ENCODE data around the gene ZFYVE1. TPM values are rescaled to one million over a fixed set of nuclear protein-coding genes. Genes with fewer than 3 reads are reported as not detected.
"Not testable (repeated sequence)": the region's sequence is repeated elsewhere in the genome, so short reads cannot be mapped to it uniquely, and the experiment has no call there.

ZFYVE1 gene
- total RNA-seq, 1 donor from 2014 or later = 16.9 TPM

DNA sequence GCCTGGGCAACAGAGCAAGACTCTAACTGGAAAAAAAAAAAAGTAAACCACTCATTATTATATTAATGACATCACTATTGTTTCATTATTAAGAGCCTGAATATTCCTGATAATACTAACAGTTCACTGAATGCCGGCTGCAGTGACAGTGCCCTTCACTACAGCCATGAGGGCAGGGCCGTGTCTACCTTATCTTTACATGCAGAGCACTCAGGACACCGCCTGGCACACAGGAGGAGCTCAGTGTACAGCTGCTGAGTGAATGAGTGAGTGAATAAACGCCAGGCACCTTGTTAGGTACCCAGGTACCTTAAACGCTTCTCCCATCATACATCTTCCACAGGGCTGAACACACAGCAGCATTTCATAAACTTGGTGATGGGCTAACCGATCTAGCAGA, 23.2 kb downstream of the ZFYVE1 start:
- no peak for DNase-seq (ENCODE audit: low read depth in 2 of 2)

DNA sequence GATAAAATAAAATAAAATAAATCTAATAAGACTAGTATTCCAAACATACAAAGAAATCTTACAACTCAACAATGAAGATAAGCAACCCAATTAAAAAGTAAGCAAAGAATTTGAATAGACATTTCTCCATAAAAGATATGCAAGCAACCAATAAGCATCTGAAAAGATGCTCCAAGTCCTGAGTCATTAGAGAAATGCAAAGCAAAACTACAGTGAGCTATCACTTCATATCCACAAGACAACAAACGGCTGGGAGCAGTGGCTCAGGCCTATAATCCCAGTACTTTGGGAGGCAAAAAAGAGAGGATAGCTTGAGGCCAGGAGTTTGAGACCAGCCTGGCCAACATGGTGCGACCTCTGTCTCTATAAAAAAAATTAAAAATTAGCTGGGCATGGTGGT, 26.8 kb downstream of the ZFYVE1 start:
- DNase-seq (ENCODE audit: low read depth in 2 of 2) = no peak

DNA sequence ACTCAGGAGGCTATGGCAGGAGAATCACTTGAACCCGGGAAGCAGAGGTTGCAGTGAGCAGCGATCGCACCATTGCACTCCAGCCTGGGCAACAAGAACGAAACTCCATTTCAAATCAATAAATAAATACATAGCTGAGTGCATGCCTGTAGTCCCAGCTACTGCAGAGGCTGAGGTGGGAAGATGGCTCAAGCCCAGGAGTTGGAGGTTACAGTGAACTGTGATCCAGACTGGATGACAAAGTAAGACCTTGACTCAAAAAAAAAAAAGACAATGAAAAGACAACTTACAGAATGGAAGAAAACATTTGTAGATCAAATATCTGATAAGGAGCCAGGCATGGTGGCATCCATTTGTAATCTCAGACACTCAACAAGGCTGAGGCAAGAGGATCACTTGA, 27.6 kb downstream of the ZFYVE1 start:
- no peak for DNase-seq (ENCODE audit: low read depth in 2 of 2)

DNA sequence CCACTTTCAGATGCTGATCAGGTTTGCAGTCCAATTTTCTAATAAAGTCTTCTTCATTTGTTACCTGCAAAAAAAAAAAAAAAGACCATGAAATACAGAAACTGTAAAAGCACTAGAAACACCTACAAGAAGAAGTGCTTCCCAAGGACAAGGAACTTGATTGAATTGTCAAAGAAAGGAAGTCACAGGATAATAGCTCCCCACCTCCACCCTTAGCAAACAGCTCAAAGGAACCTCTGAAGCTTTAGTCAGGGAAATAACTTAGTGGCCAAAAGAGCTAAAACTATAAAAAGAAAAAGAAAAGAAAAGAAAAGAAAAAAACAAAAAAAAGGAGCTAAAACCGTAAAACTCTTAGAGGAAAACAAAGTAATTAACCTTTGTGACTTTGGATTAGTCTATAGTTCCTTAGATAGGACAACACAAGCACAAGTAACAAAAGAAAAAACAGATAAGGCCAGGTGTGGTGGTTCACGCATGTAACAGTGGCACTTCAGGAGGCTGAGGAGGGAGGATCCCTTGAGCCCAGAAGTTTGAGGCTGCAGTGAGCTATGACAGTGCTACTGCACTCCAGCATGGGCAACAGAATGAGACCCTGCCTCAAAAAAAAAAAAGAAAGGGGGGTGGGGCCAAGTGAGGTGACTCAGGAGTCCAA, 28.5 kb downstream of the ZFYVE1 start:
- no peak for DNase-seq (ENCODE audit: low read depth in 2 of 2)

DNA sequence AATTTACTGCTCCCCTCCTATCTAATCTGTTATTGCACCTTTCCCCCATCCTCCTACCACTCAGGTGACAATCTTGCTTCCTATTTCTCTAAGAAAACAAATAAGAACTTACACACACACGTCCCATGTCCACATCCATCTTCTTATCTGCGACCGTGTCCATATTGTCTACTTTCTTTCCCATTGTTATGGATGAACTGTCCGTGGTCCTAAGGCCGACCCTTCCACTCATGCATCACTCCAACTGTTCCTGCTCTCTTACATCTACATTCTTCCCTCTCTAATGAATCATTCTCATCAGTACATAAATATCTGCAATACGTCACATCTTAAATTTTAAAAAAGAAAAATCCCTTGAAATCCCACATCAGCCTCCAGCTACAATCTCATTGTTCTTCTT, 30.0 kb downstream of the ZFYVE1 start:
- DNase-seq (ENCODE audit: low read depth in 2 of 2) = no peak

DNA sequence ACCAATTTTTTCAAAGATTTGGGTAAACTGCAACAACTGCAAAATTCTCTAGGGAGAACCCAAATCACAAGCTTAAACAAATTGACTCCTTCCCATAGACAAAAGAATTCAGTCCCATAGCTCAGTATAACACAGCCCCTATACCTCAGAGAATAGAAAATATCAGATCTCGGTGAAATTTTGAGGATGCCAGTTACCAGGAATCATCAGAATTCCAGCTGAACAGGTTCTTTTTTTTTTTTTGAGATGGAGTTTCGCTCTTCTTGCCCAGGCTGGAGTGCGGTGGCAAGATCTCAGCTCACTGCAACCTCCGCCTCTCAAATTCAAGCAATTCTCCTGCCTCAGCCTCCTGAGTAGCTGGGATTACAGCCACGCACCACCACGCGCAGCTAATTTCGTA, 36.7 kb downstream of the ZFYVE1 start:
- no peak for DNase-seq (ENCODE audit: low read depth in 2 of 2)

DNA sequence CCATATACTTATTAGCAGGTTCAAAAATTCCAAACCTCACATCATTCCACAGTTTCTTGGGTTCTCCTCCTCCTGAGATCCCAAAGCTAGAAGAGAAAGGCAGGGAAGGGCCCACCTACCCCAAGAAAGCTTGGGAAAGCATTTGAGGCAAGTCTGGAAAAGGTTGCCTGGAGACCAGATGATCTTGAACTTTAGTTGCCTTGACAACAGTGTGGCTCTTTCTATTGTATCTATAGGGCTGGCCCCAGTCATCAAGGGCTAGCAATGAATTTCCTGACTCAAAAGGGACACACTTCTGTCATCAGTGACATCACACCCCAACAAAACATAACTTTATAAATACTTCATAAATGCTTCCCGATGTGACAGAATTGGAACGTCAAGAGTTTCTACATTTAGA, 40.0 kb downstream of the ZFYVE1 start:
- DNase-seq (ENCODE audit: low read depth in 2 of 2) = no peak

DNA sequence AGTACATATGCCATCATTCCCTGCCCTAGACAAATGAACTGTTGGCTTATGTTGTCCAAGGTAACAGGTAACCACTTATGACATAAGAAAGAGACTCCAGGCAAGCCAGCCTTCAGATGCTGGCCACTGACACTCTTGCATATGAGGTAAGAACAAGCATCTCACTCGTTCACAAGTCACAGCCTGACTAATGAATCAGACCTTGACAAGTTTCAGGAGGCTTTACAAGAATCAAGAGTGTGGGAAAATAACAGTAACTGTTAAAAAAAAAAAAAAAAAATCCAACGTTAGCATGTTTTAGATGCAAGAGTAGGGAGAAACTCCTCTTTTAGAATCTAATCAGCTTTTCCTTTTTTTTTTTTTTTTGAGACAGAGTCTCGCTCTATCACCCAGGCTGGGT, 40.7 kb downstream of the ZFYVE1 start:
- no peak for DNase-seq (ENCODE audit: low read depth in 2 of 2)

DNA sequence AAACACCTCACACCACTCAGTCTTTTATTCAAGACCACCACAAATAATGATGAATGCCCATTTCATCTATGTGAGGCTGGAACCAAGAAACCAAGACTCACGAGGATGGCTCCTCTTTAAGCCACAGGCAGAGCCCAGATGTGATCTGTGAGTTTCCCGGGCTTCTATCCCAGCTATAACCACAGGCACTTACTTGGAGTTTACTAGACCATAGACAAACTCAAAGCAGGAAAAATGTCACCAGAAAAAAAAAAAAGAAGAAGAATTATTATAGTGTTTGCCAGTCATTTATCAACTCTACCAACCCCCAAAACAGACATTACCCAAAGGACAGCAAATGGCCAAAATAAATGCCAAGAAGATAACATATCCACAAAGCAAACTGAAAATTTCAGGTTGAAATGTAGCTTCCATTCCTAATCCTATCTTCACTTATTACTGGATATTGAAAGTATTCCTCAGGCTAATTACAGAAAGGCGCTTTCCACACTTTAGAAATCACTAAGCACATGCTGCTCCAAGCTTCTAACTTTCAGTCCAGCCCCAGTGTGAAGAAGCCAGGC, 44.7 kb downstream of the ZFYVE1 start:
- DNase-seq (ENCODE audit: low read depth in 2 of 2) = no peak

DNA sequence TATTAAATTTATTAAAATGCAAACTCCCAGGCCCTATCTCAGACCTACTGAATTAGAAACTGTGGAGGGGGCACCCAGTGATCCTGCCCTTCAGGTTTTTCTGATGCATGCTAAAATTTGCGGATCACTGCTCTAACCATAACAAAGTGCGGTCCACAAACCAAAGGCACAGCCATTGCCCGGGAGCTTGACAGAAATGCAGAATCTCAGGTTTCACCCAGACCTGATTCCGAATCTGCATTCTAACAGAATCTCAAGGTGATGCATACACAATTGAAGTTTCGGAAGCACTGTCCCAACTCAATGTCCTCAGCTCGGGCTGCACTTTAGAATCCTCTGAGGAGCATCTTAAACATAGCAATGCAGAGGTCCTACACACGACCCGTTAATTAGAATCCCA, 46.0 kb downstream of the ZFYVE1 start:
- DNase-seq (ENCODE audit: low read depth in 2 of 2) = no peak

DNA sequence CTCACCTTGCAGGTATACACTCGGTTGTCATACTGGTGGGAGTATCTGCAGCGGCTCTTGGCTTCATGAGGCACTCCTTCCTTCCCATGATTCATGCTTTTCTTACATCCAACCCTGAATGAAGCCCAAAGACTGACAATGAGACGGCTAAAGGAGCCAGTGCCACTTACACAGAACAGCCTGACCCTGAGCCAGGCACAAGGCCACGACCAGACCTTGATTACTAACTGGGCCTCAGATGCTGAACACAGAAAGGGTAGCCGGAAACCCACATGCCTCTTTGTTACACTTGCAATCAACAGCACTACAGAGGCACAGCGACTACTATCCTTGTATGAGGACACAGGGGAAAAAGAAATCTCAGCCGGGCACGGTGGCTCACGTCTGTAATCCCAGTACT, 48.0 kb downstream of the ZFYVE1 start:
- DNase-seq (ENCODE audit: low read depth in 2 of 2) = peak in 1 of 2 donors; percentile 9

DNA sequence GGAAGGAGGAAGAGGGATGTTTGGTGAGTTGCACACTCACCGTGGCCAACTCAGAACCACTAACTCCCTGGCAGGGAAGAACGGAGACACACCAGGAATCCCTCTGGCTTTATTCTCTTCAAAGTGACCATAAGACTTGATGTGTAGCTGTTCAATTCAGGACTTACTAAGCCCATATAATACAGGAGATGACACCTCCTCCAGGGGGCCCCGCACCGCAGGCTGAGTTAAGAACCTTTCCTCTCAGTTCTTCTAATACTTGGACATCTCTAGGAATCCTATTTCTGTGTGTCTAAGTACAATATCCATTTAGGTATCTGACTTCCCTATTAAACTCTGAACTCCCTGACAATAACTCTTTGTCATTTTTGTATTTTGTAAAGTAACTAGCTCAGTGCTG, 51.1 kb downstream of the ZFYVE1 start:
- no peak for DNase-seq (ENCODE audit: low read depth in 2 of 2)

DNA sequence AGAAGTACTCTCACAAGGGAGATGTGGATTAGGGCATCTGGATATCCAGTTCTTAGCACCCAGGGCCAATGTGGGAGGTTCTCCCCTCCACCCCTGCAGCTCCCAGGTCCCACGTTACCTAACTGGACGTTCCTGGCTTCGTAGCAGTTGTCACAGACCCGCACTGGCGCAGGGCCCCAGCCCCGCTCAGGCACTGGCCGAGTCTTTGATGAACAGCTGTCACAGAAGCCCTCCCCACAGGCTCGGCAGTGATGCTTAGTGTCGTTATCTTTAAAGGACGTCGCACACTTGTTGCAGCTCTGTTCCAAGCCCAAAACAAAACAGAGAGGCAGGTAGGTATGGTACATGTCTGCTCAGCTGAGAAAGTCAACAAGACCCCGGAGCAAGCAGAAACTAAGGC, 52.2 kb downstream of the ZFYVE1 start:
- DNase-seq (ENCODE audit: low read depth in 2 of 2) = no peak

DNA sequence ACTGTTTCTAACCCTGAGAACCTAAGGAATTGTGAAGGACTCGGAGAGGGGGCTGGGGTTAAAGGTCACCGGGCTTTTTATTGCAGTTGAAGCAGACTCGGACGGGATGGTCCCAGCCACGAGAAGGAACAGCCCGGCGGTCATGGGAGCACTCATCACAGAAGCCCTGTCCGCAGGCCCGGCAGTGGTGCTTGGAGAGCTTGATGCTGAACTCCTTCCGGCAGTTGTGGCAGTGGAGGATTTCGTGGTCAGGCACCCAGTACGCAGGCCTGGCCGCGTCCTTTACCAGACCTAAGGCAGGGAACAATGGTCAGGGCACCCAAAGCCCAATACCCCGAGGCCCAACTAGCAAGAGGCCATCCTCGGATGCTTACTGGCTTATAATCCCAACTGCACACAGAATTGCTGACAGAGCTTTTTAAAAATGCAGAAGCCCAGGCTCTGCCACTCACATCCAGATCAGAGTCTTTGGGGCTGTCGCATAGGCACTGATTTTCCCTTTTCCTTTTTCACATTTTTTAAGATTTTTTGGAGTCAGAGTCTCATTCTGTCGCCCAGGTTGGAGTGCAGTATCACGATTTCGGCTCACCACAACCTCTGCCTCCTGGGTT, 56.0 kb downstream of the ZFYVE1 start:
- no peak for DNase-seq (ENCODE audit: low read depth in 2 of 2)

DNA sequence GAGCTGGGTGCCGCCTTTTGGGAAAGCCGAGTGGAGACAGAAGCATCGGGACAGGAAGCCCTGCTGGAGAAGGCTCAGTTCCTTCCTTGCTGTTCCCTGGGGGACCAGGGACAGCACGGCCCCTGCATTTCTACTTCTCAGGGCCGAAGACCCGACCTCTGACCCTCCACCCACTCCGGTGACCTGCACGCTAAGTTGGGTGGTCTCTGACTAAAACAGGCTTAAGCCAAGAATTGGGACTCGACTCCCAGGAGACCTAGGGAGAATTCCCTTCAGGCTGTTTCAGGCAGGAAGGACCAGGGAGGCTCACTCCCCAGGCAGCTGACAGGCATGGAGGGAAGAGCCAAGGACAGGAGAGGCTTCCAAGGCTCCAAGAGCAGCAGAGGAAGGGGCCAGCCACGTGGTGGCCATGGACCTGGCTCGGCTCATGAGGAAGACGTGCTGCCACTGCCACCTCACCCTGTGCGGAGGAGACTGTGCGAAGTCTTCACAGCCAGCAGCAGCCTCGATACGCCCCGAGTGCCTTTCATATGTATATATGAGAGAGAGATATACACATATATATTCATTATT, 56.8 kb downstream of the ZFYVE1 start:
- DNase-seq (ENCODE audit: low read depth in 2 of 2) = no peak

DNA sequence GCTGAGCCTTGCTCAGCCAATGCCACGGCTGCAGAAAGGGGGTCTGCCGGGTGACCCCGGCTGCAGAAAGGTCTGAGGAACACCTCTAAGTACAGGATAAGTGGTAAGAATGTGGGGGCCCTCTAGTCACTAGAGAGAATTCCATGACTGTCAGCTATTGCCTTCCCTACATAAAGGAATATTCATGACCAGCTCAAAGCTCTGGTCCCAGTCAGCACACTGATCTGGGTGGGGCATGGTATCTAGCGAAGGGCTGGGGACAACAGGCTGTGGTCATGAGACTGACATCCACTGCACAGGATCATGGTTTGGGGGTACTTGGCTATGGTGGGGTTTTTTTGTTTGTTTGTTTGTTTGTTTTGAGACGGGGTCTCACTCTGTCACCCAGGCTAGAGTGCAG, 58.6 kb downstream of the ZFYVE1 start:
- DNase-seq (ENCODE audit: low read depth in 2 of 2) = no peak

DNA sequence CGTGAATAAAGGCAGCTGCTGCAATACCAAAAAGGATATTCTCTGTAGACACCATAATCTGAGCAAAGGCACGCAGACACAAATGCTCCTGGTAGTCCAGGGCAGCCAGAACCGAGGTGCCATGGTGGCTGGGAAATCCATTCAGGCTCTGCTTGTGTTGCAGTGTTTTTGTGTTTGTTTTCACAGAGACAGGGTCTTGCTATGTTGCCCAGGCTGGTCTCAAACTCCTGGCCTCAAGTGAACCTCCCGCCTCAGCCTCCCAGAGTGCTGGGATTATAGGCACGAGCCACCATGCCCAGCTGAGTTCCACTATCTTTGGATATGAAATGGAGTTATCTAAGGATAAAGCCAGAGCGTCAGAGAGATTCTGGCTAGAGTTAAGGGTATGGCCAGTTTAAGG, 60.9 kb downstream of the ZFYVE1 start:
- no peak for DNase-seq (ENCODE audit: low read depth in 2 of 2)

DNA sequence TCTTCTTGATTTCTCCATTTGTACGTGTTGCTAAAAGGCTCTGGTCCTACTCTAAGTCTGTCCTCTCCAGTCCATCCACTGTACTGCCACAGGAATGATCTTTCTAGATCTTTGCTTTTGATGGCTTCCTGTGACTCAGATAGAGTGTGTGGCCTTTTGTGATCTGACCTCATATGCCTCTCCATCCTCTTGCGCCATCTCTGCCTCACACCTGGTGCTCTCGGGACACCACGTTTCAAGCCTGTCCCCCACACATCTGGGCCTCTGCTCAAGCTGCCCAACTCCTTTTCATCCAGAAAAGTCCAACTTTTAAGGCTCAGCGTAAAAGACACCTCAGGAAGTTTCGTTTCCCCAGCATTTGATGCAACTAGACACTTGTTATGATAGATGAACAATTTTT, 61.7 kb downstream of the ZFYVE1 start:
- peak; percentile 31 to 56 for DNase-seq (ENCODE audit: low read depth in 2 of 2)

DNA sequence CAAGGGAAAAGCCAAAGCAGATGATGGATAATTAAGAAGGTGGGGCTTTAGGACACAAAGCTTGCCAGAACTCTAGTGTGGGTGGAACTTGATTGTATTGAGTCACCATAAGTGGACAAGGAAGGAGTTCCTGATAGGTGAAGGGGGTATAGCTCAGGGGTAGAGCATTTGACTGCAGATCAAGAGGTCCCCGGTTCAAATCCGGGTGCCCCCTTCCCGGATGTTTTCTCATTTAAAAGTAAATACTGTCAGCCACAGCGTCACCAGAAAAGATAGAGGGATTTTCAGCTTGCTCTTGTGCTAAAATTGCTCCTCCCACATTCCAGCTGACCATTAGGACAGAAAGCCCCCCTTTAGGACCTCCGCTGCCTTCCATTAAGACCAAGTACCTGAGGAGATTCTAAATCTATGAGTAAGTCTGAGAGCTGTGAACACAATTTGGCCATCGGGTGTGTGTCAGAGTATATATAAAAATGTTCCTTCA, 64.0 kb downstream of the ZFYVE1 start:
- peak in 1 of 2 donors; percentile 51 for DNase-seq (ENCODE audit: low read depth in 2 of 2)

DNA sequence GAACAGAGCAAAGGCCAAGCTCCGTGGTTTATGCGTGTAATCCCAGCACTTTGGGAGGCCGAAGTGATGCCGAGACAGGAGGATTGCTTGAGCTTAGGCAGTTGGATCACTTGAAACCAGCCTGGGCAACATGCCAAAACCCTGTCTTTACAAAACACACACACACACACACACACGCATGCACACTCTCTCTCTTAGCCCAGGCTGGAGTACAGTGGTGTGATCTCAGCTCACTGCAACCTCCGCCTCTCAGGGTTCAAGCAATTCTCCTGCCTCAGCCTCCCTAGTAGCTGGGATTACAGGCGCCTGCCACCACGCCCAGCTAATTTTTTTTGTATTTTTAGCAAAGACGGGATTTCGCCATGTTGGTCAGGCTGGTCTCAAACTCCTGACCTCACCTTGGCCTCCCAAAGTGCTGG, 64.6 kb downstream of the ZFYVE1 start:
- DNase-seq (ENCODE audit: low read depth in 2 of 2) = peak in 1 of 2 donors; percentile 43

DNA sequence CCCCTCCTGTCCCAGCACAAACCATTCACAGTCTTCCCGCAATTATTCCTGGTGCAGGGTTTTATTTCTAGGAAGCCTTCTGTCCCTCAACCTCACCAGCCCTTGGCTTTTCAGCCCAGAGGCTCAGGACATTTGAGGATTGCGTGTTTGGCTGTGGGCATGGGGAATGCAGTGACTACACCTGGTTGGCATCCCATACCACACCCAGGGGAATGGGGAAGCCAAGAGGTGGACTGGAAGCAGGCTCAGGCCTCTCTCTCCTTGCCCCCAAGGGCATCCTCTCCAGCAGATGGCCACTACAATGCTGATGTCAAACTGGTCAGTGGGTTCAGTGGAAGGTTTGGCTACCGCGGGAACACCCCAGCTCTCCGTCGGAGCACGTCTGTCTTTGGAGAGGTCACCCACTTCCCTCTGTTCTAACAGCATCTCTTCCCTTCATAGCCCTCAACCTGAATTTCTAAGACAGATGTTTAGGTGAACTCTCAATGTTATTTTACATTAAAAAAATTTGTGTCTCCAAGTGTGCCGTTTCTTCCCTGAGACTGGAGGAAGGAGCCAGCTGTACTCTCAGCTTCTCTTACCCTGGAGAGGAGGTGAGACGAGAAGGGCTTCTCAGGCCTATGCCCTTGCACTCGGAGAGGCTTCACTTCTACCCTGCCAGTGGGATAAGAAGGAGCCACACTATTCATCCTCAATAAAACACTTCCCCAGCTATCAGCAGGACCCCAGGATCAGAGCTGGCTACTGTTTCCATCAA, 65.1 kb downstream of the ZFYVE1 start:
- no peak for DNase-seq (ENCODE audit: low read depth in 2 of 2)

DNA sequence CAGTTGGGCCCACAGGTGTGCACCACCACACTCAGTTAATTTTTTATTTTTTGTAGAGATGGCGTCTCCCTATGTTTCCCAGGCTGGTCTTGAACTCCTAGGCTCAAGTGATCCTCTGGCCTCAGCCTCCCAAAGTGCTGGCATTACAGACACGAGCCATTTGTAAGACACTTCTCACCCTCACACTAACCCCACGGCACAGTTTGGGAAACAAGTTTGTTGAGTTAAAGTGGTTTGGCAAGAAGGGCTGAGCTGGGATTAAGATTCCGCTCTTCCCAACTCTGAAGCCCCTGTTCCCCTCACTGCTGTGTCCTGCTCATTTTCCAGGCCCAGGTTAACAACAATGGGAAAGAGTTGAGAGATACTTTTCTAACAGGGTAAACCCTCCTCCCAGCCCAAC, 65.9 kb downstream of the ZFYVE1 start:
- not testable (repeated sequence) for DNase-seq (ENCODE audit: low read depth in 2 of 2)

All from lung microvascular endothelial cell (primary cell).